Hepatocyte (in vitro differentiated cells): ENCODE data around the gene AOX1. TPM values are rescaled to one million over a fixed set of nuclear protein-coding genes. Genes with fewer than 3 reads are reported as not detected.

Source experiments
- DNase-seq: peaks from one replicate; pipeline ENCODE4 v3.0.0-alpha.2; 2016; ENCODE audit warnings: low spot score
- H2AFZ ChIP-seq: fragments of 200-600 bp; sonication (generic); 2 replicates; pipeline ENCODE4 v1.6.0; 2016; ENCODE audit warnings: antibody characterized with exemption, mild to moderate bottlenecking
- H3K27ac ChIP-seq: fragments of 200-600 bp; sonication (generic); 2 replicates; pipeline ENCODE4 v1.5.1; 2016; ENCODE audit warnings: mild to moderate bottlenecking
- H3K27me3 ChIP-seq: fragments of 200-600 bp; sonication (generic); 2 replicates; pipeline ENCODE4 v1.6.1; 2016
- H3K36me3 ChIP-seq: fragments of 200-600 bp; sonication (generic); replicated peaks from 2 replicates; pipeline ENCODE4 v1.5.1; 2016; ENCODE audit warnings: low read depth; ENCODE audit not compliant: insufficient read depth
- H3K4me1 ChIP-seq: fragments of 200-600 bp; sonication (generic); 2 replicates; pipeline ENCODE4 v1.5.1; 2016; ENCODE audit warnings: mild to moderate bottlenecking, moderate library complexity; ENCODE audit not compliant: insufficient read depth
- H3K4me2 ChIP-seq: fragments of 200-600 bp; sonication (generic); 2 replicates; pipeline ENCODE4 v1.6.0; 2016
- H3K4me3 ChIP-seq: fragments of 200-600 bp; sonication (generic); 2 replicates; pipeline ENCODE4 v1.5.1; 2016; ENCODE audit warnings: mild to moderate bottlenecking
- H3K79me2 ChIP-seq: fragments of 200-600 bp; sonication (generic); 2 replicates; pipeline ENCODE4 v1.6.0; 2017; ENCODE audit warnings: mild to moderate bottlenecking
- H3K9me2 ChIP-seq: fragments of 200-600 bp; sonication (generic); replicated peaks from 2 replicates; pipeline ENCODE4 v1.6.0; 2017; ENCODE audit warnings: mild to moderate bottlenecking; ENCODE audit not compliant: insufficient read depth
- H3K9me3 ChIP-seq: fragments of 200-600 bp; sonication (generic); 2 replicates; pipeline ENCODE4 v1.5.1; 2016; ENCODE audit warnings: low read depth, mild to moderate bottlenecking
- H4K20me1 ChIP-seq: fragments of 200-600 bp; sonication (generic); 2 replicates; pipeline ENCODE4 v1.6.0; 2016; ENCODE audit warnings: mild to moderate bottlenecking; ENCODE audit not compliant: insufficient read depth, poor library complexity, severe bottlenecking
- CTCF ChIP-seq: fragments of 200-600 bp; sonication (generic); IDR thresholded peaks from 2 replicates; pipeline ENCODE4 v1.5.1; 2016; ENCODE audit warnings: antibody characterized with exemption, mild to moderate bottlenecking; ENCODE audit not compliant: poor library complexity
- EZH2 ChIP-seq: fragments of 200-600 bp; sonication (generic); IDR thresholded peaks from 2 replicates; pipeline ENCODE4 v1.6.1; 2016; ENCODE audit warnings: antibody characterized with exemption, mild to moderate bottlenecking, borderline replicate concordance
- EZH2phosphoT487 ChIP-seq: fragments of 200-600 bp; sonication (generic); IDR thresholded peaks from one replicate; pipeline ENCODE4 v1.6.1; 2018; ENCODE audit warnings: antibody characterized with exemption, mild to moderate bottlenecking, low read depth, moderate library complexity; ENCODE audit not compliant: unreplicated experiment, severe bottlenecking
- WGBS: methylation state at CpG from one replicate; pipeline ENCODE4 v1.1.6; 2016; ENCODE audit warnings: low lambda C conversion rate; ENCODE audit errors: missing lambda C conversion rate; 5-methylcytosine and 5-hydroxymethylcytosine counted together
- polyA plus RNA-seq: library from polyadenylated mRNA; unstranded; fragments of >200 nt; fragmentation: Nextera tagmentation; extraction: Ambion mirVana; gene quantifications from 2 replicates; pipeline ENCODE4 v1.2.1, GENCODE V29; 2016
- total RNA-seq: library from RNA; depleted of rRNA; stranded (reverse); fragments of >200 nt; gene quantifications from 2 replicates; pipeline ENCODE4 v1.2.3, GENCODE V29; 2014

AOX1 gene
- total and polyA plus RNA-seq, 2 experiments from 2014 or later: 4.7 to 7.4 TPM

- no peak overlapping the region for H2AFZ ChIP-seq
- H3K9me3 ChIP-seq: no peaks in the 10 kb centered on the region
- no peak for DNase-seq
- H3K27ac ChIP-seq: no peak overlapping the region
- H3K9me2 ChIP-seq: no peaks in the 10 kb centered on the region
- H3K4me1 ChIP-seq: no peaks in the 10 kb centered on the region
- TF ChIP-seq CTCF (no peak), EZH2 (no peak), EZH2phosphoT487 (no peak)
- no peaks in the 10 kb centered on the region for H3K79me2 ChIP-seq
- no peak overlapping the region for H3K4me2 ChIP-seq
- H4K20me1 ChIP-seq: no peaks in the 10 kb centered on the region
- H3K4me3 ChIP-seq: no peak overlapping the region
- WGBS: 92% methylated on average over 7 of the region's 7 CpGs
- H3K36me3 ChIP-seq: no peaks in the 10 kb centered on the region
- H3K27me3 ChIP-seq: no peaks in the 10 kb centered on the region
These were observed 48.6 kb downstream of the AOX1 start for GRCh38 chr2:200634231-200634964.

GRCh38 chr2:200635251-200635650 is 49.4 kb downstream of the AOX1 start:
- H3K4me3 ChIP-seq: no peak overlapping the region
- no peaks in the 10 kb centered on the region for H3K27me3 ChIP-seq
- no peak overlapping the region for H3K27ac ChIP-seq

GRCh38 chr2:200637901-200638300 is 52.1 kb downstream of the AOX1 start:
- Histone ChIP-seq H3K36me3 (no peaks in the 10 kb centered on the region), H3K27me3 (no peaks in the 10 kb centered on the region)

More at GRCh38 chr2:200635251-200635650, 49.4 kb downstream of the AOX1 start:
- Histone ChIP-seq H3K9me3 (no peaks in the 10 kb centered on the region), H3K9me2 (no peaks in the 10 kb centered on the region), H2AFZ (no peak overlapping the region), H3K4me1 (no peaks in the 10 kb centered on the region), H3K79me2 (no peaks in the 10 kb centered on the region), H3K4me2 (no peak overlapping the region), H4K20me1 (no peaks in the 10 kb centered on the region), H3K36me3 (no peaks in the 10 kb centered on the region)
- TF ChIP-seq EZH2phosphoT487 (no peak), EZH2 (no peak), CTCF (no peak)
- DNase-seq: no peak

GRCh38 chr2:200640176-200640575 is 54.4 kb downstream of the AOX1 start:
- H3K4me2 ChIP-seq: no peak overlapping the region
- H3K4me3 ChIP-seq: no peak overlapping the region
- TF ChIP-seq CTCF: no peak
- TF ChIP-seq EZH2: no peak
- no peak for TF ChIP-seq EZH2phosphoT487
- H4K20me1 ChIP-seq: no peaks in the 10 kb centered on the region
- H3K9me2 ChIP-seq: no peaks in the 10 kb centered on the region
- no peak overlapping the region for H2AFZ ChIP-seq
- H3K36me3 ChIP-seq: no peaks in the 10 kb centered on the region
- H3K4me1 ChIP-seq: no peaks in the 10 kb centered on the region
- WGBS: 85% methylated on average over 3 of the region's 3 CpGs
- DNase-seq: no peak
- no peaks in the 10 kb centered on the region for H3K79me2 ChIP-seq
- H3K9me3 ChIP-seq: no peaks in the 10 kb centered on the region
- H3K27ac ChIP-seq: no peak overlapping the region
- H3K27me3 ChIP-seq: no peaks in the 10 kb centered on the region

More at GRCh38 chr2:200637901-200638300, 52.1 kb downstream of the AOX1 start:
- H2AFZ ChIP-seq: no peak overlapping the region
- H3K27ac ChIP-seq: no peak overlapping the region
- H3K4me1 ChIP-seq: no peaks in the 10 kb centered on the region
- H3K4me2 ChIP-seq: no peak overlapping the region
- H3K9me3 ChIP-seq: no peaks in the 10 kb centered on the region
- no peaks in the 10 kb centered on the region for H3K79me2 ChIP-seq
- WGBS: 93% methylated on average over 9 of the region's 9 CpGs
- H4K20me1 ChIP-seq: no peaks in the 10 kb centered on the region
- TF ChIP-seq EZH2phosphoT487 (no peak), EZH2 (no peak)
- no peaks in the 10 kb centered on the region for H3K9me2 ChIP-seq
- no peak overlapping the region for H3K4me3 ChIP-seq
- no peak for DNase-seq
